Ascending aorta (tissue), 2 donors: ENCODE data around the gene HSPA12A. TPM values are rescaled to one million over a fixed set of nuclear protein-coding genes. Genes with fewer than 3 reads are reported as not detected.

Experiments used
- DNase-seq, 2 donors: peaks; one replicate each; pipeline ENCODE4 v3.0.0-alpha.2; 2019; ENCODE audit warnings: low spot score in 2 of 2
- H3K27ac ChIP-seq, 2 donors: fragments of 200-600 bp; sonication (generic); one replicate each; pipeline ENCODE4 v1.5.1; 2016 to 2017; ENCODE audit warnings: mild to moderate bottlenecking in 1 of 2
- H3K27me3 ChIP-seq: fragments of 200-600 bp; sonication (generic); one replicate; pipeline ENCODE4 v1.5.1; 2017
- H3K36me3 ChIP-seq, 2 donors: fragments of 200-600 bp; sonication (generic); one replicate each; pipeline ENCODE4 v1.5.1; 2016
- H3K4me1 ChIP-seq, 2 donors: fragments of 200-600 bp; sonication (generic); one replicate each; pipeline ENCODE4 v1.5.1; 2016 to 2017; ENCODE audit warnings: mild to moderate bottlenecking in 1 of 2
- H3K4me3 ChIP-seq, 2 donors: fragments of 200-600 bp; sonication (generic); one replicate each; pipeline ENCODE4 v1.5.1; 2016 to 2017; ENCODE audit warnings: mild to moderate bottlenecking in 1 of 2
- H3K9me3 ChIP-seq, 2 donors: fragments of 200-600 bp; sonication (generic); one replicate each; pipeline ENCODE4 v1.5.1; 2016
- intact Hi-C: fragments of 100-400 bp; cut with DNase I; formaldehyde crosslinking; loops from one replicate; pipeline ENCODE4 v1.15.1; 2023
- total RNA-seq: library from RNA; depleted of rRNA; stranded (reverse); fragments of >200 nt; gene quantifications from one replicate; pipeline ENCODE4 v1.1.0, GENCODE V29; 2016
- TF ChIP-seq, protein P1 (sequence below), 3 experiments: fragments of 200-600 bp in 2 of 3; fragments of 450-650 bp in 1 of 3; sonication (generic) in 2 of 3; IDR thresholded peaks; one replicate each; pipeline ENCODE4 v1.5.1; 2016 to 2019; ENCODE audit warnings: antibody characterized with exemption in 3 of 3, mild to moderate bottlenecking in 1 of 3, moderate library complexity in 1 of 3

HSPA12A gene
- total RNA-seq, 1 donor from 2014 or later: 5.5 TPM

DNA sequence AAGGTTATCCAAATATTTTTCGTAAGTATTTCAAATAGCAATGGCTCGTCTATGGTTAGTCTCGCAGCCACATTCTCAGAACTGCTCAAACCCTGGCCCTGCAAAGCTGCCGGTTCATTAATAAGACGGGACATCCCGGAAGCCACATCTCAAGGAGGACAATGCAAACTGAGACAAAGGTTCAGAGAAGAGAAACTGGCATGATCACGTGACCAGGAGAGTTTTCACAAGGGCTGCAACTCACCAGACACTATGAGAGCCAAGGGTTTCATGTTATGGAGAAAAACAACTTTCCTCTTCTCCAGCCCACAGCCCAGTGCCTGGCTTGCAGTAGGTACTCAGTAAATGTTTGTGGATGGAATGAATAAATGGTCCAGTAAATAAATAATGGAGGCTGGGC is 5.0 kb upstream of the HSPA12A start:
- no peaks in the 10 kb centered on the region for H3K9me3 ChIP-seq
- H3K4me3 ChIP-seq: no peak overlapping the region
- no peak overlapping the region for H3K27ac ChIP-seq
- no peaks in the 10 kb centered on the region for H3K36me3 ChIP-seq
- TF ChIP-seq, protein P1, sequence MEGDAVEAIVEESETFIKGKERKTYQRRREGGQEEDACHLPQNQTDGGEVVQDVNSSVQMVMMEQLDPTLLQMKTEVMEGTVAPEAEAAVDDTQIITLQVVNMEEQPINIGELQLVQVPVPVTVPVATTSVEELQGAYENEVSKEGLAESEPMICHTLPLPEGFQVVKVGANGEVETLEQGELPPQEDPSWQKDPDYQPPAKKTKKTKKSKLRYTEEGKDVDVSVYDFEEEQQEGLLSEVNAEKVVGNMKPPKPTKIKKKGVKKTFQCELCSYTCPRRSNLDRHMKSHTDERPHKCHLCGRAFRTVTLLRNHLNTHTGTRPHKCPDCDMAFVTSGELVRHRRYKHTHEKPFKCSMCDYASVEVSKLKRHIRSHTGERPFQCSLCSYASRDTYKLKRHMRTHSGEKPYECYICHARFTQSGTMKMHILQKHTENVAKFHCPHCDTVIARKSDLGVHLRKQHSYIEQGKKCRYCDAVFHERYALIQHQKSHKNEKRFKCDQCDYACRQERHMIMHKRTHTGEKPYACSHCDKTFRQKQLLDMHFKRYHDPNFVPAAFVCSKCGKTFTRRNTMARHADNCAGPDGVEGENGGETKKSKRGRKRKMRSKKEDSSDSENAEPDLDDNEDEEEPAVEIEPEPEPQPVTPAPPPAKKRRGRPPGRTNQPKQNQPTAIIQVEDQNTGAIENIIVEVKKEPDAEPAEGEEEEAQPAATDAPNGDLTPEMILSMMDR (IDR thresholded peaks at IDR 0.05): no peak
- H3K4me1 ChIP-seq: peaks cover 0 to 3% of the 10 kb centered on the region in 2 donors
- DNase-seq: no peak
- intact Hi-C loops: loop anchor here (10.0 kb wide), 1 partner anchor 1297 kb away; the partner anchor contains the start of gene RAB11FIP2
- no peaks in the 10 kb centered on the region for H3K27me3 ChIP-seq

GRCh38 chr10:116744885-116745284 is 2.5 kb upstream of the HSPA12A start:
- intact Hi-C loops: loop anchor here (5.0 to 10.0 kb wide), 2 partner anchors 42 to 1300 kb away; partner anchors contain the start of gene RAB11FIP2
- Histone ChIP-seq H3K27ac (no peak overlapping the region), H3K4me3 (no peak overlapping the region), H3K27me3 (no peaks in the 10 kb centered on the region), H3K36me3 (no peaks in the 10 kb centered on the region), H3K4me1 (peaks cover 0 to 3% of the 10 kb centered on the region in 2 donors), H3K9me3 (no peaks in the 10 kb centered on the region)
- DNase-seq: no peak
- TF ChIP-seq, protein P1 (IDR thresholded peaks at IDR 0.05): no peak

- no peaks in the 10 kb centered on the region for H3K27me3 ChIP-seq
- no peaks in the 10 kb centered on the region for H3K36me3 ChIP-seq
- H3K4me1 ChIP-seq: peaks cover 0 to 3% of the 10 kb centered on the region in 2 donors
- TF ChIP-seq, protein P1 (IDR thresholded peaks at IDR 0.05): no peak
- no peak overlapping the region for H3K4me3 ChIP-seq
- H3K27ac ChIP-seq: no peak overlapping the region
- DNase-seq: no peak
- intact Hi-C loops: loop anchor here (5.0 to 10.0 kb wide), 2 partner anchors 43 to 1301 kb away; partner anchors contain the start of gene RAB11FIP2
- H3K9me3 ChIP-seq: no peaks in the 10 kb centered on the region
Observed at GRCh38 chr10:116744163-116744753, 1.9 kb upstream of the HSPA12A start.

- peak overlapping the region; percentile 97 to 100 for H3K4me3 ChIP-seq
- H3K27me3 ChIP-seq: no peaks in the 10 kb centered on the region
- no peaks in the 10 kb centered on the region for H3K36me3 ChIP-seq
- peak in 1 of 2 donors; percentile 79 for DNase-seq
- TF ChIP-seq, protein P1 (IDR thresholded peaks at IDR 0.05): no peak
- H3K27ac ChIP-seq: peak overlapping the region; percentile 92 to 93
- H3K4me1 ChIP-seq: peaks cover 0 to 3% of the 10 kb centered on the region in 2 donors
- no peaks in the 10 kb centered on the region for H3K9me3 ChIP-seq
- intact Hi-C loops: loop anchor here (1.0 to 10.0 kb wide), 5 partner anchors 35 to 1301 kb away; partner anchors contain the start of genes PDZD8 and RAB11FIP2
Observed at GRCh38 chr10:116743266-116744064, 1.1 kb upstream of the HSPA12A start.

GRCh38 chr10:116741391-116742351 is 695 bp downstream of the HSPA12A start:
- H3K27me3 ChIP-seq: no peaks in the 10 kb centered on the region
- DNase-seq: peak in 1 of 2 donors; percentile 72
- H3K4me1 ChIP-seq: peaks cover 0 to 3% of the 10 kb centered on the region in 2 donors
- TF ChIP-seq, protein P1 (IDR thresholded peaks at IDR 0.05): no peak
- H3K36me3 ChIP-seq: no peaks in the 10 kb centered on the region
- peak overlapping the region; percentile 74 to 93 for H3K27ac ChIP-seq
- intact Hi-C loops: loop anchor here (2.0 to 10.0 kb wide), 4 partner anchors 33 to 1303 kb away; partner anchors contain the start of genes PDZD8 and RAB11FIP2
- peak overlapping the region; percentile 97 to 100 for H3K4me3 ChIP-seq
- no peaks in the 10 kb centered on the region for H3K9me3 ChIP-seq
